Rectal smooth muscle tissue (tissue), 1 donor: ENCODE measurements around the gene PFDN2.

Experiments
- H3K27ac ChIP-seq: one replicate; pipeline ENCODE4 v1.7.0; 2013; ENCODE audit warnings: low read depth, low read length, inconsistent platforms
- H3K27me3 ChIP-seq: one replicate; pipeline ENCODE4 v1.7.0; 2013; ENCODE audit warnings: low read length; ENCODE audit not compliant: control insufficient read depth, insufficient read depth
- H3K36me3 ChIP-seq: one replicate; pipeline ENCODE4 v1.7.0; 2013; ENCODE audit warnings: low read length; ENCODE audit not compliant: control insufficient read depth, insufficient read depth
- H3K4me1 ChIP-seq: one replicate; pipeline ENCODE4 v1.7.0; 2013; ENCODE audit warnings: low read length; ENCODE audit not compliant: control insufficient read depth, insufficient read depth
- H3K4me3 ChIP-seq: one replicate; pipeline ENCODE4 v1.7.0; 2013; ENCODE audit warnings: low read length
- H3K9ac ChIP-seq: one replicate; pipeline ENCODE4 v1.7.0; 2013; ENCODE audit warnings: low read length

The PFDN2 gene

DNA sequence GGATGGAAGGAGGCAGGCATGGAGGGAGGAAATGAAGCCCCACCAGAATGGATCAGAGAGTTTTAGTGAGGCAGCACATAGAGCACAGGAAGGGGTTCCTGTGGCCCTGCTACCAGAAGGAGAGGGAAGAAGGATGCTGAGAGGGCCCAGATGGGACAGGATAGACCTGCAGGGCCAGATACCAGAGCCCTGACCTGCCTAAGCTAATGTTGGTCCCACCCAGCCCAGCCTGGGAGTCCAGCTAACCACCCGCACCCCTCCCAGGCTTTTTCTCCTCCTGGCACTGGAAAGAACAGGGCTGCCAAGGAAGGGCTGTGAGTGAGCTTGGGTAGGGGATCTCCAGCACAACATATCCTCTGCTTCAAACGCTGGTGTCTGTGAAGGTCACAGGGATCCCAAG, 35.4 kb downstream of the PFDN2 start:
- Histone ChIP-seq H3K27ac (no peak overlapping the region), H3K4me1 (no peaks in the 10 kb centered on the region), H3K27me3 (no peaks in the 10 kb centered on the region), H3K9ac (no peak overlapping the region), H3K4me3 (no peak overlapping the region), H3K36me3 (no peaks in the 10 kb centered on the region)

DNA sequence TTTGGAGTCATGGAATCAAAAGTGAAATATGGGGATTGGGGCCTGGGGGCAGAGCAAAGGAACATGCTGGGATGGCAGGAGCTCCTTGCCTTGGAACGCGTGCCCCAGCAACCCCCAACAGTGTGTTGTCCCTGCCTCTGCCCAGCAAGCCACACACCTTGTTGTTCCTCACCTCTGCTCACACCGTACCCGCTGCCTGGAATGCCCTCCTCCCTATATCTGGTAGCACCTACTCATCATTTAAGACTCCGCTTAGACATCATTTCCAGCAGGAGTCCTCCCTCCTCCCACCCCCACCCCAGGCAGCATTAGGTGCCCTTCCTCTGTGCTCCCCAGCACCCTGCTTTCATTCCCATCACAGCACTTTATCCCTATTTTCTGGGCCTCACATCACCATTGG, 36.3 kb downstream of the PFDN2 start:
- Histone ChIP-seq H3K4me3 (no peak overlapping the region), H3K4me1 (no peaks in the 10 kb centered on the region), H3K9ac (no peak overlapping the region), H3K36me3 (no peaks in the 10 kb centered on the region), H3K27ac (no peak overlapping the region), H3K27me3 (no peaks in the 10 kb centered on the region)

DNA sequence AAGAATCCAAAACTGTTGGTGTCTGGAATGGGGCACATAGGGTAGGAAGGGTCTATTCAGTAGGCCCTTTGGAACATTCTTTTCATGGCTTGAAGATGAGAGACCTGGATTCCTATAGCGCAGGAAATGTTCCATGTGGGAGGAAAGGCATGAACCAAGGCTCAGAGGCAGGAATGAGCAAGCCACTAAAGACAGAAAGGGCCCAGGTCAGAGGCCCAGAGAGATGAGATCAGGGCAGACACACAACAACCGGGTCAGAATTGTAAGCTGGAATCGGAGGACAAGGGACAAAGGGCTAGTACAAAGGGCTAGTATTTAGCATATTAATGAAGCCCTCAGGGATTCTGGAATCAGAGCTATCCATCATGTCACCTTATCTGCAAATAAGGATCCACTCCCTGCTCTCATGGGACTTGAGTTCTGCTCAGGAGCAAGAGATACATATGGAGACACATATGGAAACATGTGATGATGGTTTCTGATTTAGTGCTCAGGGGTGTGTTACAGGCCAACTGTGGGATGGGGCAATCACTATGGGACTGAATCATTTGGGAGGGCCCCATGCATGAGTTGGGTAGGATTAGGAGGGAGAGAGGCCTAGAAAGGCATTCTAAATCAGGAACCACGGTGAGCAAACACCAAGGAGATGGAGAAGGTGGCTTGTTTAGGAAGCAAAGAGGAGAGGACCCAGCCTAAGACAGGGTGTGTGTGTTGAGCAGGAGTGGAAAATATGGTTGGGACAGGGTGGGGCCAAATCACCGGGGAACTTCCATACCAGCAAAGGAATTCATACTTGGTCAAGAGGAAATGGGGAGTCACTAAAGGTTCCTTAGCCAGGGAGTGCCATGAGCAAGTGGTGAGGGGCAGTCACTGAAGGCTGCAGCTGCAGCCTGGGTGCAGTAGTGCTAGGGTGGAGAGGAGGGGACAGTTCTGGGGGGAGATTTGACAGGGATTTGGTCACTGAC, 37.1 kb downstream of the PFDN2 start:
- no peaks in the 10 kb centered on the region for H3K27me3 ChIP-seq
- no peaks in the 10 kb centered on the region for H3K36me3 ChIP-seq
- no peaks in the 10 kb centered on the region for H3K4me1 ChIP-seq
- H3K9ac ChIP-seq = no peak overlapping the region
- no peak overlapping the region for H3K27ac ChIP-seq
- no peak overlapping the region for H3K4me3 ChIP-seq

DNA sequence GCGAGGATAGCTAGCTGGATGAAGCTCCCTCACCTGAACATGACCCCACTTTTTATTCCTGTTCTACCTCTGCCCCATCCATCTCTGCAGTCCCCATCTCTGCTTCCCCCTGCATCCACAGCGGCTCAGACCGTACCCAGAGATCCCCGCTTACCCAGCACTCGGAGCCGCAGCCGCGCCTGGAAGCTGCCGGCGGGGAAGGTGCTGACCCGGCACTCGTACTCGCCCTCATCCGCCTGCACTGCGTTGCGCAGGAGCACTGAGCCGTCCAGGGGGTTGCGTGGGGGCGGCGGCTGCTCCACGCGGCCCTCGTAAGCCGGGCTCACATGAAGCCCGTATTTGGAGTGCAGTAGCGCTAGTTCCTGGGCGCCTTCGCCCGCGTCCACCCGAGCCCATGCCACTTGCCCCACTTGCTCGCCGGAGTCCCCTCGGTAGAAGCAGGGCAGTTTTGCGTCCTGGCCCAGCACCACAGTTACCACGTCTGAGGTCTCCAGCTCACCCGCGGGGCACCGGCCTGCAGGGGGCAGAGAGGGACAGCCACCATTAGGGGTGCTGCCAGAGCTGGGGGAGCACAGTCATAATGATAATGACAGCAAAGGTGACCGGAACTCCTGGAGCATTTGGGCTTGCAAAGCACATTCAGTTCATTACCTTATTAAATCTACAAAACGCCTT, 38.3 kb downstream of the PFDN2 start:
- H3K9ac ChIP-seq = no peak overlapping the region
- no peak overlapping the region for H3K27ac ChIP-seq
- no peaks in the 10 kb centered on the region for H3K27me3 ChIP-seq
- H3K4me1 ChIP-seq = no peaks in the 10 kb centered on the region
- no peak overlapping the region for H3K4me3 ChIP-seq
- H3K36me3 ChIP-seq = no peaks in the 10 kb centered on the region

DNA sequence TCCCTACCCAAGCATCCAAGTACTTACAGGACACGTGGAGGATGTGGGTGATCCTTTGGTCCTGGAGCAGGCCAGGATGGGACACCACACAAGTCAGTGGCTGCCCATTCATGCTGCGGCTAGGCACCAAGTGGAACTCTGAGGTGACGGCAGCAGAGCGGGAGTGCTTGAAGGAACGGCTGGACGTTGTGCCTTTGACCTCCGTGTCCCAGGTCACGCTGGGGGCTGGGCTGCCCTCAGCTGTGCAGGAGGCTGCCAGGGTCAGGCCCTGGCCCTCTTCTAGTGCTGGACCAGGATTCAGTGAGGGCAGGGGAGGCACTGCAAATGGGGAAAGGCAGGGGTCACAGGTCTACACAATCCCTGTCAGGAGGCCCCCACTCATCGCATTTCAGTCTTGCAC, 40.4 kb downstream of the PFDN2 start:
- Histone ChIP-seq H3K27me3 (no peaks in the 10 kb centered on the region), H3K36me3 (no peaks in the 10 kb centered on the region), H3K4me1 (no peaks in the 10 kb centered on the region)

DNA sequence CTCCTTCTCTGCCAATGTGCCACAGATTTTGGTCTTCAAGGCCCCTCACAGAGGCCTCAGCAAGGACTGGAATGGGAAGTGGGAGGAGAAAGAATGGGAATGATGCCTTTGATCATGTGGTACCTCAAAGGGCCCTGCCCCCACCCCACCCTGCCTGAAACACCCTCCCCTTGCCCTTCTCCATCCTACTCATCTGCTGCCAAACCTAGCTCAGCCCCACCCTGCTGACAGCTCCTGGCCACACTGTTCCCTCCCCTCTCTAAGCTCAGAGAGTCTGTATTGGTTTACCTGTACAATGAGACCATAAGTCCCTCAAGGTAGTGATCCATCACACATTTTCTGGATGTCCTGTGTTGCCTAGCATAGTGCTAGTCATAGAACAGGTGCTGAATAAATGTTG, 41.4 kb downstream of the PFDN2 start:
- Histone ChIP-seq H3K36me3 (no peaks in the 10 kb centered on the region), H3K27ac (no peak overlapping the region), H3K27me3 (no peaks in the 10 kb centered on the region)

More for the DNA sequence above, 40.4 kb downstream of the PFDN2 start:
- Histone ChIP-seq H3K9ac (no peak overlapping the region), H3K27ac (no peak overlapping the region), H3K4me3 (no peak overlapping the region)

DNA sequence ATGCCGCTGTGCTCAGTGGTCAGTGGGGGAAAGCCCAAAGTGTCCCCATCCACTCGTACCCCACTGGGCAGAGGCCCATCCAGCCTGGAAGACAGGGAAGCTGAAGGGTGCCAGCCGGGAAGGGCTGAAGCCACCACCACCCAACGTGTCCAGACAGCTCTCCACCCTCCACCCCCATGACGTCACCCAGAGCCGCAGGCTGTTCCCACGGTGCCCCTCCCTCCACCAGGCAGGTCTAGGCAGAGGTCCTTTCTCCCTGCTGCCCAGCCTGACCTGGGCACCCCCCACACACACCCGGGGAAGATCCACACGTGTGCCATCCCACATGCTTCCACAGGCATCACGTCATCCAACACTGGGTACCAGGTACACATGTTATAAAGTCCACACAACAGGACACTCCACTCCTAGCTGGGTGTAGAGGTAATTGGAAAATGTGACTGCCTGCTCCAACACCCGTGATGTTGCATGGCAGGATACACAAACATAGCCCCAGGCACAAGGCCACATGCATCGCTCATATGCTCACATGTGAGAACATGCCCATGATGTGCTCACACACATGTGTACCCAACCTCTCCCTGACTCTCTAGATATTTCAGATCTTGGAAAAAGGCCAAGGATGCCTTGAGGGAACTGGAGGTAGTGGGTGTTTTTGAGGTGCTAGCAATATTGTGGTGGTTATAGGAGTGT, 43.0 kb downstream of the PFDN2 start:
- Histone ChIP-seq H3K9ac (no peak overlapping the region), H3K27me3 (no peaks in the 10 kb centered on the region), H3K4me1 (no peaks in the 10 kb centered on the region), H3K36me3 (no peaks in the 10 kb centered on the region), H3K4me3 (no peak overlapping the region), H3K27ac (no peak overlapping the region)

More for the DNA sequence above, 41.4 kb downstream of the PFDN2 start:
- Histone ChIP-seq H3K9ac (no peak overlapping the region), H3K4me3 (no peak overlapping the region), H3K4me1 (no peaks in the 10 kb centered on the region)

DNA sequence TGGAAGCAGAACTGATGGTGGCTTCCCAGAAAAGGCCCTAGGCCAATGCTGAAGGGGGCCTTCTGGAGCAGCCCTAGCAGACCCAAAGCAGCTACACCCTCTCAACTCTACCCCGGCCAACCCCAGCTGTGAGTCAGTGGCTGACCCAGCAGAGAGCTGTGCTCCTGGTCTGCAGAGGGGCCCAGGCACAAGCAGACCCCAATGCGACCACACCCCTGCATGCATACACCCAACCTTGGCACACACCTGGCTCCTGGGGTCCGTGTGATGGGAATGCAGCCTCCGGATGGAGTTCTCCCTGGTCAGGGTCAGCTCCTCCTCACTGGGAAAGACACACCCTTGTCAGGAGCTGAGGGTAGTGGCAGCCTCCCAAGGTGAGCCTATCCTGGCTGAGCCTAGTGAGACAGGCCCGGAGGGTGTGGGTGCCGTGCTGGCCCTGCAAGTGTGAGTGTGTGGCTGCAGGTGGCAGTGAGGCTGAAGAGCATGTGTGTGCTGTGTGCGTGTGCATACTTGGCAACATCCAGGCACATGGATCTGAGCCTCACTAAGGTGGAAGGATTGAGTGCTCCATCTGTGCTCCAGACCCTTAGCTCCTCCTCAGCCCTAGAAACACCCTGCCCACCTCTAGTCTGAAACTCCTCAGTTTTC, 44.2 kb downstream of the PFDN2 start:
- Histone ChIP-seq H3K36me3 (no peaks in the 10 kb centered on the region), H3K27ac (no peak overlapping the region), H3K9ac (no peak overlapping the region), H3K4me1 (no peaks in the 10 kb centered on the region), H3K27me3 (no peaks in the 10 kb centered on the region), H3K4me3 (no peak overlapping the region)

DNA sequence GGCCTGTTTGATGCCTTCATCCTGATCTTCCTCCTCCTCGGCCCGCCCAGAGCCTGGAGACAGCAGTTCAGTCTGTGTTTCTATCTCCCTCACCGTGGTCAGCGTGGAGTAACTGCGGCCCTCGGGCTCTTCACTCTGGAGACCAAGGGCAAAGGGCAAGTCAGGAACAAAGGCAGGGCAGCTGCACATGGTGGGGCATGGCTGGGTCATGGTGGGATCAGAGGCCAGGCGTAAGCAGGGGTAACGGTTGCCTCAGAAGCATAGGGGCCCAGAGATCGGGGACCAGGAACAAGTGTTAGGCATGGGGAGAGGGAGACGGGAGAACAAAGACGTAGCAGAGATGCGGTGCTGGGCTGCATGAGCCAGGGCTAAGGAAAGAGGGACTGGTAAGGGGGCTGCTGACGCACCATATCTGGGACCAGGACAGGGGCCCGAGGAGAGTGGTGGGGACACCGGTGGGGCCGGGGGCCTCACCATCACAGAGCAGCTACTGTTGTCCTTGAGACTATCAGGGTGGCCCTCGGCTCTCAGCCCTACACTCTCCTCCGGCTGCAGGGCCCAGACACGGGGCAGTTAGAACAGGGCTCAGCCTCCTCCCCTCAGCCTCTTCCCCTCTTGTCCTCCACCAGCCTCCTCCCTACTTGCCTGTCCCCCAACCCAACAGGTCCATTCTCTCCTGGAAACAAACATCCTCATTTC, 44.9 kb downstream of the PFDN2 start:
- Histone ChIP-seq H3K36me3 (no peaks in the 10 kb centered on the region), H3K4me3 (no peak overlapping the region), H3K27me3 (no peaks in the 10 kb centered on the region), H3K4me1 (no peaks in the 10 kb centered on the region), H3K9ac (no peak overlapping the region), H3K27ac (no peak overlapping the region)

DNA sequence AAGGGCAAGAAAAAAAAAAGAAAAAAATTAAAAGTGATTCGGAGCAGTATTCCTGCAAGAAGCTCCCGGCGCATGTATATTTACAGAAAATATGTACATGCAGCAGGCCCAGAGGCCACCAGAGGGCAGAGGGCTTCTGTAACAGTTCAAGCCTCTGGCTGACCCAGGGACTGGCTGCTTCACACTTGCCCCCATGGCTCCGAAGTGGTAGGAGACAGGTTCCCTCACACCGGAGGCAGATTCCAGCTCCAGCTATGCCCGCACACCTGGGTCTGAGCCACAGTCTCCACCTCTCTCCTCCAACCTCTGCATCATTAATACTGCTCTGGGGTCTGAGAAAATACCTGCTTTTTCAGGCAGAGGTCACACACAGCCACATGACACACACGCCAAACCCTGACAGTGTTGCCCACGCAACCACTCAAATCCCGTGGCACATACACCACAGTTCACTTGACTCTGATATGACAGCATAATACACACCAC, 45.9 kb downstream of the PFDN2 start:
- Histone ChIP-seq H3K9ac (no peak overlapping the region), H3K4me3 (no peak overlapping the region), H3K27ac (no peak overlapping the region), H3K36me3 (no peaks in the 10 kb centered on the region), H3K27me3 (no peaks in the 10 kb centered on the region), H3K4me1 (no peaks in the 10 kb centered on the region)

DNA sequence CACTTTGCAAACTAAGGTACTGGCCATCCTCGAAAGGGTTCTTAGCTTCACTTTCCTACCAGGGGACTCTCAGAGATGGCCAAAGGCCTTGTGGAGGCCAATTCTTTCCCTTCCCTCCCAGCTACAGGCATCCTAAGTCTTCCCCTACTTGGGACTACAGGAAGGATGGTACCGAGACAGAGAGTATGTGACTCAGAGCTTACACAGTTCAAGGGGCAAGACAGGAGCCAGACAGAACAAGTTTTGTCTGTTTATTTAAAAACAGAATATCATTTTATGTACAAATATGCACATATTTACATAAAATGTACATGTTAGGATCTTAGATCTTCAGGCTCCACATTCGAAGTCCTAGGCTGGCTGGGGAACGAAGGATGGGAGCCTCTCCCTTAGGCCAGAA, 47.1 kb downstream of the PFDN2 start:
- H3K27ac ChIP-seq = no peak overlapping the region

More for the DNA sequence above, 47.1 kb downstream of the PFDN2 start:
- no peaks in the 10 kb centered on the region for H3K36me3 ChIP-seq
- no peaks in the 10 kb centered on the region for H3K4me1 ChIP-seq
- H3K9ac ChIP-seq = no peak overlapping the region
- no peak overlapping the region for H3K4me3 ChIP-seq
- no peaks in the 10 kb centered on the region for H3K27me3 ChIP-seq
